HG02840 (cell line): ENCODE results near the gene SLC35D3.
"Not testable (repeated sequence)": the region's sequence is repeated elsewhere in the genome, so short reads cannot be mapped to it uniquely, and the experiment has no call there.

Experiments
- ATAC-seq: cut with Tn5 transposase; IDR thresholded peaks from one replicate; pipeline ENCODE4 v1.9.1; 2021; ENCODE audit warnings: mild to moderate bottlenecking, moderate library complexity, moderate number of reproducible peaks; ENCODE audit not compliant: unreplicated experiment, low FRiP score

Gene SLC35D3

DNA sequence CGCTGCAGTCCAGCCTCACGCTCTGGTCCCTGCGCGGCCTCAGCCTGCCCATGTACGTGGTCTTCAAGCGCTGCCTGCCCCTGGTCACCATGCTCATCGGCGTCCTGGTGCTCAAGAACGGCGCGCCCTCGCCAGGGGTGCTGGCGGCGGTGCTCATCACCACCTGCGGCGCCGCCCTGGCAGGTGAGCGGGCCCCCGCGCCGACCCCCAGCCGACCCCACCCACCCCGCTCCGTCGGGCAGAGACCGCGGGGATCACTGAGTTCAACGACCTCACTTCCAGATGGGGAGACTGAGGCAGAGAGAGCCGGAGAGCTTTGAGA is 545 bp downstream of the SLC35D3 start:
- ATAC-seq = no peak

DNA sequence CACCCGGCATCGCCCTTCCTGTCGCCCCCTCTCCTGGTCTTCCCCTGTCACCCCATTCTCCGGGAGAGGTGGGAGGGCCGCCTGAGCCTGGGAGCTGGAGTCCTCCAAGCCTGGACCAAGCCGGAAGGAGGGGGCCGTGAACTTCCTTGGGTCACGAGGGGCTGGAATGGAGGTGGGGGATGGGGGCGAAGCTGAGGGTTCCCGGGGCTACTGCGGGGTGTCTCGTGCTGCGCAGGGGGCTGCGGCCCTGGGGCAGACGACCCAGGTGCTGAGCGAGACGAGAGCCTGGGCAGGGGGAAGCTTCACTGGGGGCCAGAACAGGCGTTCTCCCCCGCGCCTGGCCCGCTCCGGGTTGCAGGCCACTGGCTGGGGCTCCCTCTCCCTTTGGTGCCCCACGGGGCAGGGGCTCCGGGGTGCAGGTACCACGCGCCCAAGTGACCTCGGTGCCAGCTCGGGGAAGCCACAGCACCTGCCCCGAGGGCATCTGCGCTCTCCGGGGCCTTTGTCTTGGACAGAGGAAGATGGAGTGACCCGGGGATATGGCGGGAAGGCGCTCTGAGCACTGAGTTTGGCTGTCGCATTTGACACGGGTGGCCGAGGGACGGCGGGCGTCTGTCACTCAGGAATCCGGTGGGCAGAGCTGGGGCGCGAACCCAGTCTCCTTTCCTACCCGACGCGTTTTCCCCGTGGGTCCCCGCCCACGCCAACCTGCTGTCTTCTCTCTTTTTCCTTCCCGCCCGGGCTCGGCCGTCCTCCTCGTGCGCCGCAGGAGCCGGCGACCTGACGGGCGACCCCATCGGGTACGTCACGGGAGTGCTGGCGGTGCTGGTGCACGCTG is 1.2 kb downstream of the SLC35D3 start:
- ATAC-seq = no peak

DNA sequence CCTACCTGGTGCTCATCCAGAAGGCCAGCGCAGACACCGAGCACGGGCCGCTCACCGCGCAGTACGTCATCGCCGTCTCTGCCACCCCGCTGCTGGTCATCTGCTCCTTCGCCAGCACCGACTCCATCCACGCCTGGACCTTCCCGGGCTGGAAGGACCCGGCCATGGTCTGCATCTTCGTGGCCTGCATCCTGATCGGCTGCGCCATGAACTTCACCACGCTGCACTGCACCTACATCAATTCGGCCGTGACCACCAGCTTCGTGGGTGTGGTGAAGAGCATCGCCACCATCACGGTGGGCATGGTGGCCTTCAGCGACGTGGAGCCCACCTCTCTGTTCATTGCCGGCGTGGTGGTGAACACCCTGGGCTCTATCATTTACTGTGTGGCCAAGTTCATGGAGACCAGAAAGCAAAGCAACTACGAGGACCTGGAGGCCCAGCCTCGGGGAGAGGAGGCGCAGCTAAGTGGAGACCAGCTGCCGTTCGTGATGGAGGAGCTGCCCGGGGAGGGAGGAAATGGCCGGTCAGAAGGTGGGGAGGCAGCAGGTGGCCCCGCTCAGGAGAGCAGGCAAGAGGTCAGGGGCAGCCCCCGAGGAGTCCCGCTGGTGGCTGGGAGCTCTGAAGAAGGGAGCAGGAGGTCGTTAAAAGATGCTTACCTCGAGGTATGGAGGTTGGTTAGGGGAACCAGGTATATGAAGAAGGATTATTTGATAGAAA is 2.0 kb downstream of the SLC35D3 start:
- no peak for ATAC-seq

DNA sequence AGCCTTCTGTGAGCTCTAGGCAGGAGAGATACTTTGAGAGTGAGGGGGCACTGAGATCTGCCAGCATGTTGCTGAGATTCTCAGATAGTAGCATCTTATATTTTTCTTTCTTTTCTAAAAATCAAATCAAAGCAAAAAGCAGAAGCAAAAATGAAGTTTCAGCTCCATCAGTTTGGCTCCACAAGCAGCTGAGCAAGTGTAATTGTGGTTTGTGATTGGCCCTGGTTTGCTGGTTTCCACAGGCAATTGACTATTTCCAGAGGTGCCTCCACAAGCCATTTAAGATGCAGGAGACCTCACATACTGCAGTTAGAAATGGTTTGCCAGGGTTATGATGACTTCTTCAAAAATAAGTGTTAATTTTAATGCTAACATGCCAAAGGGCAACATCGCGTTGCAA is 4.3 kb downstream of the SLC35D3 start:
- ATAC-seq = no peak

DNA sequence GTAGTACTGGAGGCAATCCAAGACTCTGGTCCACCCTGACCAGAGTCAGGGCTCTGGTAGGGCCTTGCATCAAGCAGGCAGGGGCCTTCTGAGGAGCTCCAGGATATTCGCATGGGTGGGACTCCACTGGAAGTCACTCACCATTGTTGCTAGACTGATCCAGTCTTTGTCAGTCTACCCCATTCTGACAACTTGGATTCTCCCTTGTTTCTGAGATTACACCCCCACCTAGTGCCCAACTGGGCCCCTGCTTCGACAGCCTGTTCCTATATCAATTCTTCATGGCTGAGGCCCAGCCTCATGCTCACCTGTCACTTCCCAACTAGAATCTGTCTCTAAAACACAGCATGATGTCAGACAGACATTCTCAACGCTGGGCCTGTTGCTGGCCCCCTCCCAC is 5.2 kb downstream of the SLC35D3 start:
- no peak for ATAC-seq

DNA sequence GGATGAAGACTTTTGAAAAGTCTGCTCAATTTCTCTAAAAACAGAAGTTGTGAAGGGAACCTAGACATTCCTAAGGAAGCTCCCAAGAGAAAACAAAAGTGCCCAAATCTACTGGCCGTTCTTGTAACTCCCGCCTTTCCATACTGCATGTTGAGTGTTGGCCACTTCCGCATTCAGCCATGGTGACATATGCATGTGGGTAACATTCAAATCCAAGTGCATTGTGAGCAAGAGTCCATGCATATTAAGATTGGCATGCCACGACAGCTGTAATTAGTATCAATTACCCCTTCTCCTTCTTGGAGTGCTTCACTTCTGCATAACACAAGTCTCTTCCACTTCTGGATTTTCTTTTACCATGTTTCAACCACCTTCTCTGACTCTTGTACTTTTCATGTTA is 8.4 kb downstream of the SLC35D3 start:
- no peak for ATAC-seq

DNA sequence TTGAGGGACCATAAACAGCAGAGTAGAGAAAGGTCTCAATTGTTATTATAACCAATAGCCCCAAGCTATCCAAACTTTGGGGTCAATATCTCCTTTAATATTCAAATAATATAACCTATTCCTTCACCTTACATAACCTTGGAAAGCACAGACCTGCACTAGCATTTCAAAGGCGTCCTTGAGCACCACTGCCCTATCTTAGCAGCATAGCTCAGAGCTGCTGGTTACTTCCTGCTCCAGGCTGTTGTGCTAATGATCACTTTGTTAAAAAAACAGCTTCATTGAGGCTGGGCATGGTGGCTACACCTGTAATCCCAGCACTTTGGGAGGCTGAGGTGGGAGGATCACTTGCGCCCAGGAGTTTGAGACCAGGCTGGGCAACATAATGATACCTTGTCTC is 10.5 kb downstream of the SLC35D3 start:
- no peak for ATAC-seq

DNA sequence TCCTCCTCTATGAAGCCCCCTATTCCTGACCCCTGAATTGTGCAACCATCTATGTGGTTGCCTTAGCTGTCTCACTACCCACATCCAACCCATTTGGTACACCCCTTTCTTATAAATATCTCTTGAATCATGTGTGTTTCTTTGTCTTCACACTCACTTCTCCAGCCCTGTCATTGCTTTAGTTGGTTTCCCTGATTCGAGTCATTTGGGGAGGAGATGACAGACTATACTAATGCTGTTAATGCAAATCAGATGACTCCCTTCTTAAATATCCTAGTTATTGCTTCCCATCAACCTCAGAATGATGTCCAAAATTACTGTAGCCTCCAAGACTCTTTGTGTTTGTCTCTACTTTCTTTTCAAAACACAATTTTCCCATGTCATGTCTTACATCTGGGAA is 23.0 kb downstream of the SLC35D3 start:
- ATAC-seq = no peak

DNA sequence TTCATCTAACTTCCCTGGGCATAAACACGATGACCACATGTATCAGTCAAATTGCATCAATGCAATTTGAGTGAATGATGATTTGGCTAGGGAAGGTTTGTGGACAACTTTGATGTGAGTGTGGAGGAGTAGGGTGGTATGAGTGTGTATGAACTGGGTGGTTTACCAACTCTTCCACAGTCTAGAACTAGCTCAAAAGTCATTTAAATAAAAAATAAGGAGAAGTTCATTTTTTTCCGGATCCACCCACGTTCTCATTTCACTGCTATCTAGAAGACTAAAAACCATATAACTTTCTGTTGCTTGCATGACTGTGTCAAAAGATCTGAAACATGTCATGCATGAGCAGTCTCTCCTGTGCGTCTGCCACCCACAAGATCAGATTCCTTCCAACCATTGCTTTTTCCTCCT is 23.6 kb downstream of the SLC35D3 start:
- ATAC-seq = no peak

DNA sequence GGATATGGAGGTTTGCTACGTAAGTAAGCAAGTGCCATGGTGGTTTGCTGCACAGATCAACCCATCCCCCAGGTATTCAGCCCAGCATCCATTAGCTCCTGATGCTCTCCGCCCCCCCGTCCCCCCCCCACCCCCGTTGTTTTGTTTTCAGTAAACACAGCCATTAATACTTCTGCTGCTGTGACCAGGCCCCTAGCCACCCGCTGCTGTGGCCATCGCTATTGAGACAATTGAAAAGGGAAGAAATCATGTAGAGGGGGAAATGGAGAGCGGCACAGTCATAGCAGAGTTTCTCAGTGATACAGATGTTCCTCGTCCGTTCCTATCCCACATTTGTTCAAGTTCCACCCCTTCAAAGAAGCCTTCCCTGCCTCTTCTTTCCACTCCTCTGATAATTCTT is 24.9 kb downstream of the SLC35D3 start:
- ATAC-seq = no peak

DNA sequence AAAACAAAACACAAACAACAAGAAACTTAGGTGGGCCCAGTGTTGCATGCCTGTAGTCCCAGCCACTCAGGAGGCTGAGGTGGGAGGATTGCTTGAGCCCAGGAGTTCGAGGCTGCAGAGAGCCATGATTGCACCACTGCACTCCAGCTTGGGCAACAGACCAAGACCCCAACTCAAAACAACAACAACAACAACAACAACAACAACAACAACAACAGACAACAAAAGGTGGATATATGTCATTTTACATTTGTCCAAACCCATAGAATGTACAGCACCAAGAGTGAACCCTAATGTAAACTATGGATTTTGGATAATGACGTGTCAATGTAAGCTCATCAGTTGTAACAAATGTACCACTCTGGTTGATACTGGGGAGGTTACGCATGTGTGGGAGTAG is 27.9 kb downstream of the SLC35D3 start:
- not testable (repeated sequence) for ATAC-seq

DNA sequence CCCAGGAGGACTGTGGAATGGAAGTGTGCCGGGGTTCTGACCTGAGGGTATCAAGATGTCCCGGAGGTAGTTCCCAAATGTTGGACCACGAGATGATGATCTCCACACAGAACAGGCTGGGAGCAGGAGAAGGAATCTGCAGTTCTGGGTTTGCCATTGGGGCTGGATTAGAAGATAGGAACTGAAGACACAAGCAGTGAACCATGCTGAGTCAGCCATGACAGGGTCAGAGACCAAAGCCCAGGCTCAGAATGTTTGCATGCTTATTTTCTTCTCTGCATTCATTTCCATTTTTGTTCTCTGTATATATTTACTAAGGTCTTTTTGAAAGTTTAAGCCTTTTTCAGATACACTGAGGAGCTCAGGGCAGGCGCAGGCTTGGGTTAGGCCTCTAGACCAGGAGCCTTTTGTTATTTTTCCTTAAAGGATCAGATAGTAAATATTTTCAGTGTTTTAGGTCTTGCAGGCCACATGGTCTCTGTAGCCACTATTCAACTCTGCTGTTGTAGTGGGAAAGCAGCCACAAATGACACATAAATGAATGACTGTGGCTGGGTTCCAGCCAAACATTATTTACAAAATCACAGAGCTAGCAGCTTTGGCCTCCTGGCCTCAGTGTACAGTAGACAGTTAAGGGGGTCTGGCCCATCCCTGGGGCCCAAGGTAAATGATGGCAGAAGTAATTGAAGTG is 28.5 kb downstream of the SLC35D3 start:
- no peak for ATAC-seq

DNA sequence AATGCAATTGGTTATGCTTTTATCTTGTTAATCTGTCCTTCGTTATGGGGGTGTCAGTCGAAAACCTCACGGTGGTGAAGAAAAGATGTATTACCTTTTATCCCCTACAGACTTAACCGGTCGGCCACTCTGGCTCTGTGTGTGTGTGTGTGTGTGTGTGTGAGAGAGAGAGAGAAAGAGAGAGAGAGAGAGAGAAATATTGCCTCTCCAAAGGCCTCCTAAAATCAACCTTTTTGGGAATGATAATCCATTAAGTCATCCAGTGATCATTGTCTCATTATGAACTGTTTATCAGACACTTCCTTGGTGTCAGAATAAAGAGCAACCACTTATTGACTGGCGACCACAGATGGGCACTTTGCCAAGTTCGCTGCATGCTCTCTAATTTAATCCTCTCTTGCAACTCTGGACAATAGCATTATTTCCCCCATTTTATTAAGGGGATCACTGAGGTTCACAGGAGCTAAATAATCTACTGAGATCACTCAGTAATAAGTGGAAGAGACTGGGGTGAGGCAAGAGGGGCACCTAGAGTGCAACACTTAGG is 30.7 kb downstream of the SLC35D3 start:
- no peak for ATAC-seq

DNA sequence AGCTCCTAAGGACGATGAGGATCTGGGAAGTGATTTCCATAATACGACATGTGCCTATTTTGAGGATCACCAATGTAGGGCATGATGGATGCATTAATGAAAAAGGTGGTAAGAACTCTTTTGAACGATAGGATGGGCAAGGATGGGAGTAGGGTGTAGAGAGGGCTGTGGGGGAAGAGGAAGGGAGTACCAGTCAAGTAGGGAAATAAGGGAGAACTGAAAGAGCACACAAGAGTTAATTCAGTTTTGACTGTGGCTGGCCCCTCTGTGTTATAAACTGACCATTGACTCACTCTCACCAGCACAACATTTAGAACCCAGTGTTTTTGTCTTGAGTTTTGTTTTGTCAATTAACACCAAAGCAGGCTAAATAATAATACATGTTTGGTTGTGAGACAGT is 33.0 kb downstream of the SLC35D3 start:
- no peak for ATAC-seq

DNA sequence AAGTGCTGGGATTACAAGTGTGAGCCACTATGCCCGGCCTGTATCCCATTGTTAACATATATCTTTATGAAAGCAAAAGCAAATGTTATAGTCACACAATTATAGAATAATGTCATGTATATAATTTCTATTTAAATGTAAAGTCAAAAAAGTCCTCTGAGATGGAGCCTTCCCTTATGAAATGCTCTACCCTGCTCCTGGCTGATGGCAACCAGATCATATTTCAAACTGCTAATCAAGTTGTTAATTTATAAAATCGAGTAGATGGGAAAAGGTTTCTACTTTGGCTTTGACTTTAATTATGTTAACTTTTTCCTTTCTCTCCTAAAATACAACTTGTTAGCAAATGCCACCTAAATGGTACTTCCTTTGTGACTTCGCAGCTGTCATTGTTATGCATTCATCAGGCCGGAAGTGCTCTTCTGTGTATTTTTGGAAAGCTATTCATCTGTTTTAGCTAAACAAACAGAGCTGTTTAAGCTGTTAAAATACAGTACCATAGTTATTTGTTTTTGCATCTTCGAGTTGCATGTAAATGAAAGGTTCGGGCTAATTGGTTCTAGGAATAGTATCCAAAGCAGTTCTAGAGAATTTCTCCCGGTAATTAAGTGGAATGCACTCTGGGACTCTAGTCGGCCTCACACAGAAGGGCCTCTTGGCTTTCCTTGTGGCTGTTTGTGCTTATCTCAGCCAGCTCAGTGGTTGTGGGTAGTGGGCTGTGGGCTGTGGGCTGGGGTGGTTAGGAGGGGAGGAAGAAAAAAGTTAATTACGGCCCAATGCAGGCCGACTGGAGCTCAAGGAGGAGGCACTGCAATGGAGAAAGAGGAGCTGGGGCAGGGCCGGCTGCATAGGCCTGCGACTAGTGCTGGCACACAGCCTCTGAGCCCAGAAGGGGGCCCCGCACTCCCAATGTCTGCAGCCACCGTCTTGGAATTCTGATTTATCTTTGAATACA is 34.8 kb downstream of the SLC35D3 start:
- no peak for ATAC-seq

DNA sequence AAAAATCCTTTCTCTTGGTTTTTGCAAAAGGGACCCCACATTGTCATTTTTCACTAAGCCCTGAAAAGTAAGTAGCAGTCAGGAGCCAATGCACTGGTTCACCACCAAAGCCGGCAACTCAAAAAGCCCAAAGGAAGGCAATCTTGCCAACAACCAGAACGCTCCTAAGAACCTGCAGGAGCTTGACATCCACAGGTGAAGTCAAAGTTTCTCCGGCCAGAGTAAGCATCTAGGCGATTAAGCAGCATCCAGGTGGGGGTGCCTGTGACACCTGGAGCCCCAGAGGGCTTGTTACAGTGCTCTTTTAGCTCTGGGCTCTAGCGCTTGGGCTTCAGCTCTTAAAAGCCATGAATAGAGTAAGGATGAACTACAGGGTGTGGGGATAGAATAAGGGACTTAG is 36.1 kb downstream of the SLC35D3 start:
- no peak for ATAC-seq

DNA sequence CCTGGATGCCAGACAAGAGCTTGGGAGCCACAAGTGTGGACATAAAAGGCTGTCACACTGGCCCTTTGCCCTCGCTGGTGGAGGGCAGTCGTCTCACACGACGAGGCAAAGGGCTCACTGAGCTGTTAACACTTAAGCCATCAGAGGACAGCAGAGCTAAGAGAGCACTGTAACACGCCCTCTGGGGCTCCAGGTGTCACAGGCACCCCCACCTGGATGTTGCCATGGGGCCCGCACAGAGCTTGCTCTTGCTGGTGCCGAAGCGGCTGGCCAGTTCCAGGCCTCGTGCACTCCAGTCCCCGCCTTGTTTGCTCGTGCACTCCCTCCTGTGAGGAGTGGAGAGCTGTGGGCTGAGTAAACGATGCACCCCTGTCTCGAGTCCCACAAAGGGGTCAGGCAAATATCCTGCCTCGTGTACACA is 37.4 kb downstream of the SLC35D3 start:
- no peak for ATAC-seq

DNA sequence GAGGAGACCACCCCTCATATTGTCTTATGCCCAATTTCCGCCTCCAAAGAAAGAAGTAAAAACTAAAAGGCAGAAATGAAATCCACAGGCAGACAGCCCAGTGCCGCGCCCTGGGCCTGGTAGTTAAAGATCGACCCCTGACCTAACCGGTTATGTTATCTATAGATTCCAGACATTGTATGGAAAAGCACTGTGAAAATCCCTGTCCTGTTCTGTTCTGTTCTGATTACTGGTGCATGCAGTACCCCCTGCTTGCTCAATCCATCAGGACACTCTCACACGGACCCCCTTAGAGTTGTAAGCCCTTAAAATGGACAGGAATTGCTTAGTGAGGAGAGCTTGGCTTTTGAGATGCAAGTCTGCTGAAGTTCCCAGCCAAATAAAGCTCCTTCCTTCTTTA is 37.8 kb downstream of the SLC35D3 start:
- ATAC-seq = not testable (repeated sequence)

DNA sequence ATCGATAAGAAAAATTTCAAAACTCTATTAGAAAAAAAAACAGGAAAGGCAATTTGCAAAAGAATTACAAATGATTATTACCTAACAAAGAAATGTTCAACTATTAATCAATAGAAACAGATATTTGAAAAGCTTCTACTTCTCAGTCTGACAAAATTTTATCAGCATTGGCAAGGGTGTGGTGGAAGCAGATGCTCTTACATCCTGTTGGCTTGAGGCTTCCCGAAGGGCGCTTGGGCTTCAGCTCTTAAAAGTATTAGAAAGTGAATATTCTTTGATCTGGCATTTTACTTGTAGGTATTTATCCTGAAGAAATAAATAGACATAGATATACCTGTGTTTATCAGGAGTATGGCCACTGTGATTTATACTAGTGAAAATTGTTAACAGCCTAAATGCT is 38.7 kb downstream of the SLC35D3 start:
- ATAC-seq = no peak

DNA sequence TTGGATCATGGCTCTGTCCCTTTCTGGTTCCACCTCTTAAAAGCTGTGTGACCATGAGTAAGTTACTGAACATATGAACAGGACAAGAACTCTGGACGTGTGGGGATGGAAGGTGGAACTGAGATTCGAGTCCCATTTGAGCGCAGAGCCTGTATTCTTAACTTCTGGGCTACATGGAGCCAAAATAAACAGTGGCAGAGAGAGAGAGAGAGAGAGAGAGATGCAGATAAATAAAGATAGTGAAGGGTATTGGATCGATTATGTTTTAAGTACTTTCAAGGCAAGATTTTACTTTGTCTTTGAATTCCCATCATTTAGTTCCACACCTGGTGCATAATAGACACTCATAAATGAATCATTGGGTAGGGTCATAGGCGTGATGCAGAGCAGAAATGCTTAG is 39.7 kb downstream of the SLC35D3 start:
- no peak for ATAC-seq
